HEK293 (cell line): Measurements from ENCODE around the gene MLKL.

Experiments used
- CTCF ChIA-PET: fragments of 350-600 bp; formaldehyde crosslinking; extraction: SDS; loops from one replicate; lab custom pipeline; 2021; ENCODE audit warnings: antibody characterized with exemption; lab: Yijun Ruan, JAX
- POLR2A ChIA-PET: fragments of 300-600 bp; formaldehyde crosslinking; extraction: SDS; loops from one replicate; lab custom pipeline; 2020; ENCODE audit warnings: antibody characterized with exemption, inconsistent platforms; lab: Yijun Ruan, JAX
- H3K27ac ChIP-seq: fragments of 200-500 bp; sonication (Bioruptor generic); 2 replicates; pipeline ENCODE4 v1.5.1; 2014; ENCODE audit warnings: low read depth, low read length, control low read depth, inconsistent platforms; ENCODE audit errors: extremely low read depth
- H3K36me3 ChIP-seq, 2 experiments: fragments of 200-500 bp in 1 of 2; sonication (Bioruptor generic) in 1 of 2; 1 replicate in 1 of 2; 2 replicates in 1 of 2; pipeline ENCODE4 v1.5.1; 2014 to 2017; ENCODE audit warnings: inconsistent platforms in 2 of 2, low read length in 2 of 2; ENCODE audit not compliant: control insufficient read depth in 2 of 2, insufficient read depth in 1 of 2
- H3K4me1 ChIP-seq: fragments of 200-500 bp; sonication (Bioruptor generic); 2 replicates; pipeline ENCODE4 v1.5.1; 2014; ENCODE audit warnings: mild to moderate bottlenecking, low read length, inconsistent platforms; ENCODE audit not compliant: control insufficient read depth, insufficient read depth
- H3K4me3 ChIP-seq: 2 replicates; pipeline ENCODE4 v1.5.1; 2011; ENCODE audit warnings: low read depth, mild to moderate bottlenecking, control low read depth, low read length, moderate library complexity
- H3K9me3 ChIP-seq: fragments of 200-500 bp; sonication (Bioruptor generic); 2 replicates; pipeline ENCODE4 v1.5.1; 2014; ENCODE audit warnings: low read depth, low read length, inconsistent platforms; ENCODE audit not compliant: control insufficient read depth, insufficient read depth
- BCL11A ChIP-seq: fragments of 450-650 bp; formaldehyde crosslinking; IDR thresholded peaks from 2 replicates; pipeline ENCODE4 v1.5.1; 2016; ENCODE audit warnings: low read depth, missing biosample characterization, missing genetic modification characterization
- BCL11B ChIP-seq: fragments of 450-650 bp; formaldehyde crosslinking; IDR thresholded peaks from 2 replicates; pipeline ENCODE4 v1.5.1; 2016; ENCODE audit warnings: low read depth, missing biosample characterization, missing genetic modification characterization
- EGR2 ChIP-seq: fragments of 450-650 bp; formaldehyde crosslinking; IDR thresholded peaks from 2 replicates; pipeline ENCODE4 v1.5.1; 2016; ENCODE audit warnings: low read depth, missing biosample characterization, missing genetic modification characterization
- HOXD13 ChIP-seq: sonication (generic); formaldehyde crosslinking; IDR thresholded peaks from 2 replicates; pipeline ENCODE4 v1.8.0; 2022; ENCODE audit warnings: missing genetic modification reagents, borderline replicate concordance
- PRDM1 ChIP-seq: fragments of 450-650 bp; formaldehyde crosslinking; IDR thresholded peaks from 2 replicates; pipeline ENCODE4; 2016; ENCODE audit warnings: missing biosample characterization, missing genetic modification characterization
- PRDM10 ChIP-seq: fragments of 450-650 bp; formaldehyde crosslinking; IDR thresholded peaks from 2 replicates; pipeline ENCODE4 v1.5.1; 2016; ENCODE audit warnings: missing biosample characterization, missing genetic modification characterization
- REPIN1 ChIP-seq: fragments of 450-650 bp; formaldehyde crosslinking; IDR thresholded peaks from 2 replicates; pipeline ENCODE4 v1.5.1; 2017; ENCODE audit warnings: missing biosample characterization, missing genetic modification characterization, low read depth
- ZBTB20 ChIP-seq: fragments of 450-650 bp; formaldehyde crosslinking; IDR thresholded peaks from 2 replicates; pipeline ENCODE4 v1.5.1; 2016; ENCODE audit warnings: missing biosample characterization, missing genetic modification characterization
- ZIC2 ChIP-seq: fragments of 450-650 bp; formaldehyde crosslinking; IDR thresholded peaks from 2 replicates; pipeline ENCODE4 v1.5.1; 2016; ENCODE audit warnings: missing biosample characterization, missing genetic modification characterization
- ZNF112 ChIP-seq: fragments of 450-650 bp; formaldehyde crosslinking; IDR thresholded peaks from 2 replicates; pipeline ENCODE4 v1.5.0; 2017; ENCODE audit warnings: missing biosample characterization, missing genetic modification characterization
- ZNF132 ChIP-seq: fragments of 450-650 bp; formaldehyde crosslinking; IDR thresholded peaks from 2 replicates; pipeline ENCODE4 v1.5.1; 2017; ENCODE audit warnings: missing biosample characterization, missing genetic modification characterization, borderline replicate concordance
- ZNF138 ChIP-seq: fragments of 450-650 bp; formaldehyde crosslinking; IDR thresholded peaks from 2 replicates; pipeline ENCODE4 v1.5.1; 2016; ENCODE audit warnings: missing biosample characterization, missing genetic modification characterization, borderline replicate concordance
- ZNF146 ChIP-seq: fragments of 450-650 bp; formaldehyde crosslinking; IDR thresholded peaks from 2 replicates; pipeline ENCODE4 v1.5.1; 2016; ENCODE audit warnings: missing biosample characterization, missing genetic modification characterization
- ZNF174 ChIP-seq: fragments of 450-650 bp; formaldehyde crosslinking; IDR thresholded peaks from 2 replicates; pipeline ENCODE4 v1.5.0; 2017; ENCODE audit warnings: missing biosample characterization, mild to moderate bottlenecking, missing genetic modification characterization
- ZNF366 ChIP-seq: fragments of 450-650 bp; formaldehyde crosslinking; conservative IDR thresholded peaks from 2 replicates; pipeline ENCODE4 v1.5.1; 2016; ENCODE audit warnings: missing biosample characterization, missing genetic modification characterization
- ZNF398 ChIP-seq: fragments of 450-650 bp; formaldehyde crosslinking; IDR thresholded peaks from 2 replicates; pipeline ENCODE4 v1.5.1; 2017; ENCODE audit warnings: missing biosample characterization, missing genetic modification characterization
- ZNF473 ChIP-seq: fragments of 450-650 bp; formaldehyde crosslinking; IDR thresholded peaks from 2 replicates; pipeline ENCODE4 v1.5.1; 2017; ENCODE audit warnings: missing biosample characterization, missing genetic modification characterization
- ZNF48 ChIP-seq: fragments of 450-650 bp; formaldehyde crosslinking; IDR thresholded peaks from 2 replicates; pipeline ENCODE4 v1.5.1; 2016; ENCODE audit warnings: missing biosample characterization, missing genetic modification characterization
- ZNF596 ChIP-seq: fragments of 450-650 bp; IDR thresholded peaks from 2 replicates; pipeline ENCODE4 v1.5.0; 2018; ENCODE audit warnings: missing biosample characterization, mild to moderate bottlenecking, missing genetic modification characterization, moderate library complexity
- ZNF600 ChIP-seq: fragments of 450-650 bp; formaldehyde crosslinking; IDR thresholded peaks from 2 replicates; pipeline ENCODE4 v1.5.1; 2016; ENCODE audit warnings: missing biosample characterization, missing genetic modification characterization
- ZNF610 ChIP-seq: fragments of 450-650 bp; formaldehyde crosslinking; IDR thresholded peaks from 2 replicates; pipeline ENCODE4 v1.5.1; 2016; ENCODE audit warnings: missing biosample characterization, missing genetic modification characterization, borderline replicate concordance
- ZNF830 ChIP-seq: fragments of 450-650 bp; IDR thresholded peaks from 2 replicates; pipeline ENCODE4 v1.5.0; 2018; ENCODE audit warnings: missing biosample characterization, missing genetic modification characterization, low read depth, mild to moderate bottlenecking, moderate library complexity
- ZSCAN18 ChIP-seq: fragments of 450-650 bp; formaldehyde crosslinking; IDR thresholded peaks from 2 replicates; pipeline ENCODE4 v1.5.1; 2016; ENCODE audit warnings: missing biosample characterization, missing genetic modification characterization

MLKL gene

GRCh38 chr16:74666425-74667254 lies 34.0 kb downstream of the MLKL start, which contains the start of gene RFWD3 (continued):
- TF ChIP-seq ZNF596 (tag by site-specific recombination) (no peak), ZNF138 (tag by site-specific recombination) (no peak), ZNF610 (tag by site-specific recombination) (0 out of 2 replicates have a peak, but pooled peaks have one; percentile 55), ZBTB20 (tag by site-specific recombination) (peak; percentile 23; the same call in 1 of the 2 replicates)

GRCh38 chr16:74666010-74666421 lies 34.6 kb downstream of the MLKL start:
- Histone ChIP-seq H3K36me3 (peaks cover 38 to 44% of the 10 kb centered on the region in 2 experiments), H3K9me3 (no peaks in the 10 kb centered on the region), H3K4me3 (peak overlapping the region; percentile 92), H3K27ac (peak overlapping the region; percentile 87), H3K4me1 (no peaks in the 10 kb centered on the region; the same call in 1 of the 2 replicates)
- CTCF ChIA-PET, result interaction anchor here (0.8 kb wide), 1 partner anchor 197 kb away, joined by 5 read pairs; no protein-coding TSS in a partner anchor
- POLR2A ChIA-PET, result interaction anchor here (1.0 to 2.3 kb wide), 9 partner anchors 9 to 201 kb away, joined by 3 to 31 read pairs (median 6); partner anchors contain the start of gene MLKL
- TF ChIP-seq ZNF398 (tag by site-specific recombination) (peak; percentile 63), ZNF48 (tag by site-specific recombination) (no peak), ZNF146 (tag by site-specific recombination) (no peak), ZSCAN18 (tag by site-specific recombination) (no peak), PRDM1 (tag by site-specific recombination) (peak; percentile 1; the same call in 1 of the 2 replicates), EGR2 (no peak), ZNF473 (tag by site-specific recombination) (no peak), ZNF366 (peak; percentile 82), ZNF610 (tag by site-specific recombination) (no peak), ZNF174 (tag by site-specific recombination) (no peak), ZNF830 (tag by site-specific recombination) (no peak), ZNF112 (no peak), BCL11B (tag by site-specific recombination) (no peak), BCL11A (no peak)

GRCh38 chr16:74661064-74661463 lies 39.6 kb downstream of the MLKL start:
- ChIA-PET CTCF (no interaction called here), POLR2A (no interaction called here)
- H3K4me3 ChIP-seq, result no peak overlapping the region
- H3K4me1 ChIP-seq, result peaks cover 2% of the 10 kb centered on the region; the same call in 1 of the 2 replicates
- no peak overlapping the region for H3K27ac ChIP-seq
- H3K9me3 ChIP-seq, result no peaks in the 10 kb centered on the region
- H3K36me3 ChIP-seq, result peaks cover 76 to 92% of the 10 kb centered on the region in 2 experiments
- TF ChIP-seq PRDM10 (tag by site-specific recombination) (no peak), ZNF132 (no peak), ZIC2 (peak; percentile 42; the same call in 1 of the 2 replicates), HOXD13 (CRISPR knock-in tag) (no peak), REPIN1 (no peak), ZNF600 (tag by site-specific recombination) (0 out of 2 replicates have a peak, but pooled peaks have one; percentile 26)
